ENCODE results near the gene OTUD1.
A peak's percentile ranks its signal among the peaks of the same experiment; 100 is the strongest.
"Not testable (repeated sequence)": the region's sequence is repeated elsewhere in the genome, so short reads cannot be mapped to it uniquely, and the experiment has no call there.

OTUD1 gene, protein sequence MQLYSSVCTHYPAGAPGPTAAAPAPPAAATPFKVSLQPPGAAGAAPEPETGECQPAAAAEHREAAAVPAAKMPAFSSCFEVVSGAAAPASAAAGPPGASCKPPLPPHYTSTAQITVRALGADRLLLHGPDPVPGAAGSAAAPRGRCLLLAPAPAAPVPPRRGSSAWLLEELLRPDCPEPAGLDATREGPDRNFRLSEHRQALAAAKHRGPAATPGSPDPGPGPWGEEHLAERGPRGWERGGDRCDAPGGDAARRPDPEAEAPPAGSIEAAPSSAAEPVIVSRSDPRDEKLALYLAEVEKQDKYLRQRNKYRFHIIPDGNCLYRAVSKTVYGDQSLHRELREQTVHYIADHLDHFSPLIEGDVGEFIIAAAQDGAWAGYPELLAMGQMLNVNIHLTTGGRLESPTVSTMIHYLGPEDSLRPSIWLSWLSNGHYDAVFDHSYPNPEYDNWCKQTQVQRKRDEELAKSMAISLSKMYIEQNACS

DNA sequence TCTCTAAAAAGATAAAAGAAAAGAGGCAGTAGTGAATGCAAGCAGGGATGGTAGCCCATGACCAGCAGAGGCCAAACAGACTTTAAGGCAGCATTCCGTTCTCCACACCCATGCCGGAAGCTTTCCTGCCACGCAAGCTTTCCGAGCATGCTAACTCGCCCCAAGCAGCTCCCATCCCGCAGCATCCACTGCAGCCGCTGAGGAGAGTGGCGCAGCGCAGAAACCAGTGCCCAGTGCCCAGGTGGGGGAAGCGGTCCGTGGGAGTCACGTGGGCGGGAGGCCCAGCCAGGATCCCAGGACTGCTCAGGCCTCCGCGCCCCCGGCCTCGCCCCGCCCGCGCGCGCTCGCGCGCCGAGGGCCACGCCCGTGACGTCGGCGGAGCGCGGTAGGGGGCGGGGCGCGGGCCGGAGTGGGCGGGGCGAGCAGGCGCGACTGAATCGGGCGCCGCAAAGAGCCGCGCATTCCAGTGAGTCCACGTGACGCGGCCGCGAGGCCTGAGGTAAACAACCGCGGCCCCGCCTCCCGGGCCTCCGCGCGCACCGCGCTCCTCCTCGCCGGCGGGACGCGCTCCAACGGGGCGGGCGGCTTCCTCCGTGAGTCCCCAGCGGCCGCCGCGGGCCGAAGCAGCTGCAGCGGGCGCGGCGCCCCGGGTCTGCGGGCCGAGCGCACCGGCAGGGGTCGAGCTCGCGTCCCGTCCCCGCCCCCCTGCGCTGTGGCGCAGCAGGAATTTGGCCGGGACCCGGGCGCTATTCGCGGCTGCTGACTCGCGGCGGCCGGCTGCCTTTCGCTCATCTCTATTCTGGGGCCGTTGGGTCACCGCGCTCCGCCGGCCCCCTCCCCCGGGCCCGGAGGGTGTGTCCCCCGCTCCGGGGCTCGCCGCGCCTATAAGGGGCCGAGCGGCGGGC lies at the start of gene OTUD1:
OTUD1 (plus strand) TSS at position 529 of the 905 bp plus-strand sequence. CDS start 383 bp downstream, outside the sequence.
- peak; percentile 92 for DNase-seq

DNA sequence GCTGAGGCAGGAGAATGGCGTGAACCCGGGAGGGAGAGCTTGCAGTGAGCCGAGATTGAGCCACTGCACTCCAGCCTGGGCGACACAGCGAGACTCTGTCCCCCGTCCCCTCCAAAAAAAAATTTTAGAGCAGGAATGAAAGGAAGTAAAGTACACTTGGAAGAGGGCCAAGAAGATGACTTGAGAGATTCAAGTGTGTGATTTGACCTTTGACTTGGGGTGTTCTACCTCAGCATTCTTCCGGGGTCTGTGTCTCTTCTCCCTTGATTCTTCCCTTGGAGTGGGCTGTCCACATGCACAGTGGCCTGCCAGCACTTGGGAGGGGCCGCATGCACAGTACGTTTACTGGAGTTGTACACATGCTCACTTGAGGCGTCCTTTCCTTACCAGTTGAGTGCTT lies 48.5 kb upstream of the OTUD1 start:
- not testable (repeated sequence) for DNase-seq

DNA sequence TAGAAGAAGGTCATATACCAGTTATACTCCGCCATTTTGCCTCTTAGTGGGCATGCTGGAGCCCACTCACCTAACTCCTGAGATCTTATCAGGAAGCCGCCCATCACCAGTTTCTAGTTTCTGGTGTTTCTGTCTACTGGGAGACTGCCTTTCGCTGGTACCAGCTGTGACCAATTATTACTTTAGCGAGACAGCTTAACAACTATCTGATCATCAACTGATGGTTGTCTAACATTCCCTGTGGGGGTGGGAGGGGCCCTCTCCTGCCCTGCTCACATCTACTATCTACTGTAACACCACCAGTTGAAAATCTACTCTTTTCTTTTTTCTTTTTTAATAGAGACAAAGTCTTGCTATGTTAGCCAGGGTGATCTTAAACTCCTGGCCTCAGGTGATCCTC lies 48.1 kb upstream of the OTUD1 start:
- DNase-seq = no peak

DNA sequence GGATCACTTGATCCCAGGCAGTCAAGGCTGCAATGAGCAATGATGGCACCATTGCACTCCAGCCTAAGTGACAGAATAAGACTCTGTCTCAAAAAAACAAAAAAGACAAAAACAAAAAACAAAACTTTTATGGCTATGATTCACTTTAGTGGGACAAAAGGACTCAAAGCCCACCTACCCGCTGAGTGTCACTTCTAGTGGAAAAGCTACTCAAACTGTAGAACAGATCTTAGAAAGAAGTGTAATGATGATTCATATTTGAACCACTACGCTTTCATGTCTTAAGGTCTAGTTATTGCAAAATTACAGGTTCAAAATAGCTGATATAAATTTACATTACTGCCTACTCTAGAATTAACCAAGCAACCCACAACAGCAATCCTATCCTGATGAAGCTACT lies 47.1 kb upstream of the OTUD1 start:
- DNase-seq = no peak

DNA sequence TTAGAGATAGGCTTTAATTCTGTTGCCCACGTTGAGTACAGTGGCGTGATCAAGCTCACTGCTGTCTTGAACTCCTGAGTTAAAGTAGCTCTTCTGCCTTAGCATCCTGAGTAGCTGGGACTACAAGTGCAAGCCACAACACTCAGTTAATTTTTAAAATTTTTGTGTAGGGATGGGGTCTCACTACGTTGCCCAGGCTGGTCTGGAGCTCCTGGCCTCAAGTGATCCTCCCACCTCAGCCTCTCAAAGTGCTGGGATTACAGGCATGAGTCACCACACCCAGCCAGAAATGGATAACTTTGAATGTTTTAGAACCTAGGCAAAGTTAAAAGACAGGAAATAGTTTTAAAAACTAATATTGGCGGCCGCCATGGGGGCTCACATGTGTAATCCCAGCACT lies 43.9 kb upstream of the OTUD1 start:
- DNase-seq = no peak

DNA sequence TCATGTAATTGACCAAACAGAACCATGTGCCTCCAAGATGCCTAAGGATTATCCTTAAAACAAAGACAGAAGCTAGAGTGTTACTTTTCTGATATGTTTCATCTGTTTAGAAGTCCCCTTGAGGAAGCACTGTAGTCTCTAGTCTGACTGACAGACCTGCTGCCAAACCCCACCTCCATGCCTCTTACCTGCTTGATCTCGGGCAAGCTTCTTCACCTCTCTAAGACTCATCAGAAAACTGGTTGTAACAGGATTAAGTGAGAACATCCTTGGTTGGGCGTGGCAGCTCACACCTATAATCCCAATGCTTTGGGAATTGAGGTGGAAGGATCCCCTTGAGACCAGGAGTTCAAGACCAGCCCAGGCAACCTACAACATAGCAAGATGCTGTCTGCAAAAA lies 42.2 kb upstream of the OTUD1 start:
- DNase-seq = no peak

DNA sequence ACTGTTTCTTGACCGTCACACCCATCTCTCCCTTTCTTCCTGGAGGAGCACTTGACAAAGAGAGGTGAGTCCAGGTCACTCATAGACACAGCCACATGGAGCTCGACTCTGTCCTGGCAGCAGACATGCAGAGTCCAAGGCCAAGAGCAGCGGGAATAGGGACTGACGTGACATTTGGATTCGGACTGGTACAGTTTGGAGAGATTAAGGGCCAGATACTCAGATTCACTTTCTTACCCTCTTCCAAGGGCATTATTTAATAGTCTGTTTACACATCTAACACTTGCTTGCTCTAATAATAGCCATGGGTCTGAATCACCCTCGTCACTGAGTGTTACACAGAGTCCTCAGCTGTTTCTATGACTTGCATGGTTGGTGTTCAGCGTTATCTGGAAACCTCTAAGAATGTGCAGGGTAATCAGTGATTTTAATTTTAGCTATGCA lies 39.2 kb upstream of the OTUD1 start:
- peak; percentile 94 for DNase-seq

DNA sequence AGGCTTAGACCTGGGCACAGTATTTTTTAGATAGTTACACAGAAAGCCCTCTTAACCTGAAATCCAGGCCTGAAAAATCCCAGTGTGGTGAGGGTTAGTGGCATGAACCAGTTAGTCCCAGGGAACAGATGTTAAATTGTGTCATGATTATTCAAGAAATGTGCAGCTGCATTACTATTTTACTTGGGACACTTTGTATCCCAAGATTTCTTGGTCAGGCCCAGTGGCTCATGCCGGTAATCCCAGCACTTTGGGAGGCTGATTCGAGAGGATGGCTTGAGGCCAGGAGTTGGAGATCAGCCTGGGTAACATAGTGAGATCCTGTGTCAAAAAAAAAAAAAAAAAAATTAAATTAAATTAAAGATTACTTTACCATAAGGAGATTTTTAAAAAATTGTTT lies 36.0 kb upstream of the OTUD1 start:
- DNase-seq = no peak

DNA sequence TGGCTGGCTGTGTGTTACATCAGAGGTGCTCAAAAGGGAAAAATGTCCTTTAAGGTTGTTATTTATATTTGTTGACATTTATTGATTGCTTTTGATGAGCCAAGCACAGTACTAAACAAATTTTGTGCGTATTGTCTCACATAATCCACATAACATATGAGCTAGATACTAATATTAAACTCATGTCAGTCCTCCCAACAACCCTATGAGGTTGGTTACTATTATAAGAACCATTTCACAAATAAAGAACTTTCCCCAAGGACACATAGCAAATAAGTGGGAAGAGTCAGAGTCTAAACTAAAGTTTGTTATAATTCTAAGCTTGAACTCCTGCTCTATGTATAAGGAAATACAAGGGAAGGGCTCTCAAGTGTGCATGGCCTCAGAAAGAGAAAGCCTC lies 35.6 kb upstream of the OTUD1 start:
- DNase-seq = no peak

DNA sequence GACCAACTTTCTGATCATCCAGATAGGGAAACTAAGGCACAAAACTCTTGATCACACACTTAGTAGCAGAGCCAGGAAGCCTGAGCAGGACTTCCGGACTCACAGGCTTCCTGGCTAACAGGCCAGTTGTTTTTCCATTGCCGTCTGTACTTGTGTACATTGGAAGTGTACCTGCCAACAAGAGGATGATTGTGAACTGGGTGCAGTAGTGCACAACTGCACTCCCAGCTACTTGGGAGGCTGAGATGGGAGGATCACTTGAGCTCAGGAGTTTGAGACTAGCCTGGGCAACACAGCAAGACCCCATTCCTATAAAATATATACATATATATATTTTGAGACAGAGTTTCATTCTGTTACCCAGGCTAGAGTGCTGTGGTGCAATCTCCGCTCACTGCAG lies 35.2 kb upstream of the OTUD1 start:
- DNase-seq = no peak

DNA sequence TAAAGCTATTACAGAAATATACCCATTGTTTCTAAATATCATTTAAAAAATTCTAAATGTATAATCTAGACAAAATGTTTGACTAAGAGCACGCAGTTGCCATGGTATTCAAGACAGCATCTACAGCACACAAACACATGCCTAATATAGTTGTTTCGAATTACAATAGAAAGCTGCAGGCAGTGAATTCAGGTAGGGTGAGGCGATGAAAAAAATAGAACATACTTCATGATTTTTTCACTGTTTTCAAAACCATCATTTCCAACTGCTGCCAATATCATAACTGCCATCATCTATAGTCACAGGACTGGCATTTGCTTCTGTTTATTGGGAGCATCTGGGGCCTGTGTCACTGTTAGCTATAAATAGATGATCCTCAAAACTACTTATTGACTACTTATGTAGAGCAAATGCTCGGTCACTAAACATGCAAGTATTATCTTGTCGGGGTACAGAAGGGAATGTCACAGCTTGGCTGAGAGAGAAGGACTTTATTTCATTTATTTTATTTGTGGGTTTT lies 34.4 kb upstream of the OTUD1 start:
- peak; percentile 29 for DNase-seq

DNA sequence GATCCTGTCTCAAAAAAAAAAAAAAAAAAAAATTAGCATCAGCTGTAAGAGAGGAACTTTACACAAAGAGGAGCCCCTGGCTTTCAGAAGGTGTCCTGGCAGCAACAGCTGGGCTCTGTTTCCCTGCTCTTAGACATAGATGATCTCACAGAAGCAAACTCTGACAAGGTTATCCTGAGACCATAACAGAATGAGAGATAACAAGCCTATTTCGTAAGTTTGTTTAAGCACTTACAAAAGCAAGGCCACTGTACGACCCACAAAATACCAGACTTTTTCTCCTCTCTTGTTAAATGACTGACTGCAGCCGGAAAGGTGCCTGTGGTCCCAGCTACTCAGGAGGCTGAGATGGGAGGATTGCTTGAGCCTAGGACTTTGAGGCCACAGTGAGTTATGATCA lies 33.3 kb upstream of the OTUD1 start:
- no peak for DNase-seq

DNA sequence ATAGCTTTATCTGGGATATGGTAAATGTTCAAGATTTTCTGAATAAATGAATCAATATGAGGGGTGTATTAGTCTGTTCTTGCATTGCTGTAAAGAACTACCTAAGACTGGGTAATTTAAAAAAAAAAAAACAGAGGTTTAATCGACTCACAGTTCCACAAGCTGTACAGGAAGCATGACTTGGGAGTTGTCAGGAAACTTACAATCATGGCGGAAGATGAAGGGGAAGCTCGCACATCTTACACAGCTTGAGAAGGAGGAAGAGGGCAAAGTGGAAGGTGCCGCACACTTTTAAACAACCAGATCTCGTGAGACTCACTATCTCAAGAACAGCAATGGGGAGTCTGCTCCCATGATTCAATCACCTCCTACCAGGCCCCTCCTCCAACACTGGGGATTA lies 32.5 kb upstream of the OTUD1 start:
- no peak for DNase-seq

DNA sequence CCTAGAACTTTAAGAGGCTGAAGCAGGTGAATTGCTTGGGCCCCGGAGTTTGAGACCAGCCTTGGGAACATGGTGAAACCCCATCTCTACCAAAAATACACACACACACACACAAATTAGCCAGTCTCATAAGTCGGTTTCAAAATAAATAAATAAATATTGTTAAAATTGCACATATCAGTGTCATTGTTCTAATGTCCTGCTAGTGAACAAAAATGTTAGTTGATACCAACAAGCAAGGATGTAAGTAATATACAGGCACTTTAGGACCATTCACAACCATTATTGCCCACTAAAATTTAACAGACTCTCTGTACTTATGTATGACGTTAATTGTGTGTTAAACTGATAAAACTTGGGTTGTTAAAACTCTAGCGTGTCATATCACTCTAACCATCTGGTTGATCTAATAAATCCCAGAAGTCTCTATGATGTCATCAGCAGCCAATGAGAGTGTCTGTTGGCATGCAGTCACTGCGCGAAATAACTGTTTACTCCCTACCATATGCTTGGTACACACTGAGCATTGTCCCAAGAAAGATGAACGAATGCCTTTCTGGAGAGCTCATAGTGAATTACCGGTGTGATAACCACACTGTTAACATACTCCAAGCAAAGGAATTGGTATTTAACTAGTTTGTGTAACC lies 30.4 kb upstream of the OTUD1 start:
- DNase-seq = peak; percentile 85

DNA sequence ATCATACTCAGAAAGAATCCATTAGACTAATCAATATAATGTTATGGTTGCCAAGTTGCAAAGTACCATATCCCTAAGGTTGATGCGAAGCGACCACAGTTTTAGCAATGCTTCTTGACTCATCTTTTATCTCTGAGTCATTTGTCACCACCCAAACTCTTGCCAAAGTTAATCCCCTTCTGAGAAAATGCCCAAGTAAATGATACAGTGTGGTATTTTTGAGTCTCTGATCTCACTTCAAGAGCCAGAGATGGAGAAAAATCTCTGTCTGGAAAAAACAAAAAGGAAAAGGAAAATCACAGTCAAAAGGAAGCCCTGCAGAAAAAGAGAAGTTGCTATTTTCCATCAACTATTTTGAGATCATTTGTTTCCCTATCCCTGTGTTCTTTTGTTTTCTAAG lies 26.7 kb upstream of the OTUD1 start:
- peak; percentile 78 for DNase-seq

DNA sequence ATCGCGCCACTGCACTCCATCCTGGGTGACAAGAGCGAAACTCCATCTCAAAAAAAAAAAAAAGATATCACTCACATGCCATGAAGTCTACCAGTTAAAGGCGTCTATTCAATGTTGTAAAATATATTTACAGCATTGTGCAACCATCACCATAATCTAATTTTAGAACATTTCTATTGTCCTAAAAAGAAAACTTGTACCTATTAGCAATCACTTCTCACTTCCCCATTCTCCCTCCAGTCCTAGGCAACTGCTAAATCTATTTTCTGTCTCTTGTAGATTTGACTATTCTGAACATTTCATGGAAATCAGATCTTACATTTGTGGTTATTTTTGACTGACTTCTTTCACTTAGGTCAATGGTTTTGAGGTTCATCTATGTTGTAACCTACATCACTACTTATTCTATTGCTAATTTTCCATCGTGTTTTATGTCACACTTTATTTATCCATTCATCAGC lies 25.2 kb upstream of the OTUD1 start:
- DNase-seq = no peak

DNA sequence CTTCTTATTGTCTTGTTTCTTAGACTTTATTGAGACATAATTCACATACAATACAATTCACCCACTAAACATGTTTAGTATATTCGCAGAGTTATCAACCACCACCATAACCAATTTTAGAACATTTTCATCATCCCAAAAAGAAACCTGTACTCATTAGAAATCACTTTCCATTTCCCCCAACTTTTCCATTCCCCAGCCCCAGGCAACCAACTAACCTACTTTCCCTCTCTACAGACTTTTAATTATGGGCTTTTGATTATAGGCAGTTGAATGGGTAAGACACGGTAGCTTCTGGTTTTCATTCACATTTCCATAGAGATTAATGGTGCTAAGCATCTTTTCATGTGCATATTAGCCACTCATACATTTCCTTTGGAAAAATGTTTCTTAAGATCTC lies 24.2 kb upstream of the OTUD1 start:
- DNase-seq = no peak

DNA sequence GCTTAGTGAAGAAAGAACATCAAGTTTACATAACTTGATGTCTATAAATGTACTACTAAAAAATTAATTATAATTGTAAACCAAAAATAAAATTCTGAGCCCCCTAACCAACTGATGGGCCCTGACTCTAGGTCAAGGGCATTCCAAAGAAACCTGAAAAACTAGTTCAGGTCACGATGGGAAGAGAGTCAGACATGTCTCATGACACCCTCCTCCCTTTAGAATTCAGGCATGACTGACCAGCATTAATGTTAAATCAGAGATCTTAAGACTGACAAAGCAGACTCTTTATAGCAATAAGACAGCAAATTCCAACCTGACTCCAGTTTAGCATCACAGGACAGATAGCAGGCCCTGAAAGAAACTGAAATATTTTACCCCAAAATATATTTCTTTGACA lies 21.6 kb upstream of the OTUD1 start:
- DNase-seq = no peak

DNA sequence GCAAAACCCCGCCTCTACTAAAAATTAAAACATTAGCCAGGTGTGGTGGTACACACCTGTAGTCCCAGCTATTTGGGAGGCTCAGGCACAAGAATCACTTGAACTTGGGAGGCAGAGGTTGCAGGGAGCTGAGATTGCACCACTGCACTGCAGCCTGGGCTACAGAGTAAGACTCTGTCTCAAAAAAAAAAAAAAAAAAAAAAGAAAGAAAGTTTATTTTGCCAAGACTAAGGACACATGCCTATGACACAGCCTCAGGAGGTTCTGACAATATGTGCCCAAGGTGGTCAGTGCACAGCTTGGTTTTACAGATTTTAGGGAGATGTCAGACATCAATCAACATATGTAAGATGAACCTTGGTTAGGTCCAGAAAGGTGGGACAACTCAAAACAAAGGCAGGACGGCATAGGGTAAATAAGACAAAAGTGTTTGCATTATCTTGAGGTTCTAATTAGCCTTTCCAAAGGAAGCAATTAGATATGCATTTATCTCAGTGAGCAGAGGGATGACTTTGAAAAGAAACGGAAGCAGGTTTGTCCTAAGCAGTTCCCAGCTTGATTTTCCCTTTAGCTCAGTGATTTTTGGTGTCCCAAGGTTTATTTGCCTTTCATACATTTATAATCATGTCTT lies 20.7 kb upstream of the OTUD1 start:
- DNase-seq = no peak

DNA sequence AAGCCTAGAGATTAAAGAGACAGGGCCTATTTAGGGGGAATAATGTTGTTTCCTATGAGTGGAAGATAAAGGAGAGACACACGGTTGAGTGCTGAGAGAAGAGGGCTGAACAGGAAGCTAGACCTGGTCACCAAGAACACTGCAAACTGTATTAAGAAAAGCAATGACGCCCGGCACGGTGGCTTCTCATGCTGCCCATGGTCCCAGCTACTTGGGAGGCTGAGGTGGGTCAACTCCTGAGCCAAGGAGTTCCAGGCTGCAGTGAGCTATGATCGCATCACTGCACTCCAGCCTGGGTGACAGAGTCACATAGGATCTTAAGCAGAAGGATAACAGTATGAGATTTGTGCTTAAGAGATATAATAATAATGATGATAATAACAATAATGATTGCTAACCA lies 19.7 kb upstream of the OTUD1 start:
- no peak for DNase-seq

DNA sequence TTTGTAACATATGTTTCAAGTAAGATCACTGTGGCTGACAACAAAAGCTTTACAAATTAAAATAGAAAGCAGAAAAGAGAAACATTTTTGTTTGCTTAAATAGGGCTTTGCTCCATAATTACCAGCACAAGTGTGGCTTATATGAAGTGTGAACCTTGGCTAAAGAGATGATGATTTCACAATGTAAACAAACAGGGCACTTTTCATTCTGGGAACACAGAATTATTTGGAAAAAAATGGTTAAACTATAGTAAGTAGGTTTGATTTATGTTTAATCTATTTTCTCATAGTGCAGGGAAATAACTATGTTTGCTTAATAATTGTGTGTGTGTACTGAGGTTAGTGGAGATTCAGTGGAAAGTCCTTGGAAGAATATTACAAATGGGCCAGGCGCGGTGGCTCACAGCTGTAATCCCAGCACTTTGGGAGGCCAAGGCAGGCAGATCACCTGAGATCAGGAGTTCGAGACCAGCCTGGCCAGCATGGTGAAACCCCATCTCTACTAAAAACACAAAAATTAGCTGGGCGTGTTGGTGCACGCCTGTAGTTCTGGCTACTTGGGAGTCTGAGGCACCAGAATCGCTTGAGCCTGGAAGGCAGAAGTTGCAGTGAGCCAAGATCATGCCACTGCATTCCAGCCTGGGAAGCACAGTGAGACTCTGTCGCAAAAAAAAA lies 19.1 kb upstream of the OTUD1 start:
- no peak for DNase-seq

DNA sequence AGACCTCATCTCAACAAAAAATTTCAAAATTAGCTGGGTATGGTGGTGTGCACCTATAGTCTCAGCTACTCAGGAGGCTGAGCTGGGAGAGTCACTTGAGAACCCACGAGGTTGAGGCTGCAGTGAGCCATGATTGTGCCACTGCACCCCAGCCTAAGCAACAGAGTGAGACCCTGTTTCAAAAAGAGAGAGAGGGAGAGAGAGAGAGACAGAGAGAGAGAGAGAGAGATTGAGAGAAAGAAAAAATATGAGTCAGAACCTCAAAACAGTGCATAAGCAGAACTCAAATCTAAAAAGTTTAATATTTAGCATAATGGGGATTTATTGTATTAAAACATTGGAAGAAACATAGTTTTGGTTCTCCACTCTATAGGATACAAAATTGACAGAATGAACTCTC lies 17.5 kb upstream of the OTUD1 start:
- DNase-seq = no peak

All from EL (cell line).